Neural crest cell (in vitro differentiated cells): ENCODE data around the gene PRSS48. TPM values are rescaled to one million over a fixed set of nuclear protein-coding genes. Genes with fewer than 3 reads are reported as not detected.
"Not testable (repeated sequence)": the region's sequence is repeated elsewhere in the genome, so short reads cannot be mapped to it uniquely, and the experiment has no call there.

ENCODE experiments used
- DNase-seq: peaks from one replicate; pipeline ENCODE4 v3.0.0; 2021; ENCODE audit warnings: low read depth, mixed read lengths, low spot score
- H3K27ac Mint-ChIP-seq: one replicate; pipeline ENCODE4 v1.8.0; 2021; ENCODE audit warnings: mild to moderate bottlenecking, mixed read lengths; ENCODE audit not compliant: unreplicated experiment
- H3K27me3 Mint-ChIP-seq: 2 replicates; pipeline ENCODE4 v1.8.0; 2021; ENCODE audit warnings: low read depth, mild to moderate bottlenecking, mixed read lengths
- H3K36me3 Mint-ChIP-seq: 2 replicates; pipeline ENCODE4 v1.8.0; 2021; ENCODE audit warnings: low read depth, mild to moderate bottlenecking, mixed read lengths
- H3K4me1 Mint-ChIP-seq: 2 replicates; pipeline ENCODE4 v1.8.0; 2021; ENCODE audit warnings: mixed read lengths
- H3K4me3 Mint-ChIP-seq: one replicate; pipeline ENCODE4 v1.8.0; 2021; ENCODE audit warnings: mild to moderate bottlenecking, mixed read lengths
- H3K9me3 Mint-ChIP-seq: 2 replicates; pipeline ENCODE4 v1.8.0; 2021; ENCODE audit warnings: mixed read lengths
- total RNA-seq: library from RNA; stranded (reverse); gene quantifications from 2 replicates; pipeline ENCODE4 v1.2.1, GENCODE V29; 2021
- TF ChIP-seq, protein P1 (sequence below): fragments of 200-600 bp; sonication (generic); conservative IDR thresholded peaks from 2 replicates; pipeline ENCODE4 v1.5.0; 2021; ENCODE audit warnings: antibody characterized with exemption, mild to moderate bottlenecking

The PRSS48 gene
- total RNA-seq, 1 donor from 2014 or later, result not detected

DNA sequence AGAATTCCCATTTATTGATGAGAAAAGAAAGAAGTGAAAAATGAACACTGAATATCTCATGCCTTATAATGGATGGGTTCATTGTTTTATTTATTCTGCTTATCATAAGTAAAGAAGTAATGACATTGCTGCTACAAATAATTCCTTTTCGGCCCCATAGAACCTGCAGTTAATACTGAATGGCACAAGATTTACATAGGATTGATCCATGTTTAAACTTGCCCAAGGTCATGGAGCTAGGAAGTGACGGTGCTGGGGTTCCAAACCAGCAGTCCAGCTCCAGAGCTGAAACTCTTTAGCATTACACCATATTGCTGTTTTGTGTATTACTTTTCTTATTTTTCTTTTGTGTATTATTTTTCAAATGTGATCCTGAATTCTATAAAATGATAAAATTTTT, 30.2 kb upstream of the PRSS48 start:
- TF ChIP-seq, protein P1, sequence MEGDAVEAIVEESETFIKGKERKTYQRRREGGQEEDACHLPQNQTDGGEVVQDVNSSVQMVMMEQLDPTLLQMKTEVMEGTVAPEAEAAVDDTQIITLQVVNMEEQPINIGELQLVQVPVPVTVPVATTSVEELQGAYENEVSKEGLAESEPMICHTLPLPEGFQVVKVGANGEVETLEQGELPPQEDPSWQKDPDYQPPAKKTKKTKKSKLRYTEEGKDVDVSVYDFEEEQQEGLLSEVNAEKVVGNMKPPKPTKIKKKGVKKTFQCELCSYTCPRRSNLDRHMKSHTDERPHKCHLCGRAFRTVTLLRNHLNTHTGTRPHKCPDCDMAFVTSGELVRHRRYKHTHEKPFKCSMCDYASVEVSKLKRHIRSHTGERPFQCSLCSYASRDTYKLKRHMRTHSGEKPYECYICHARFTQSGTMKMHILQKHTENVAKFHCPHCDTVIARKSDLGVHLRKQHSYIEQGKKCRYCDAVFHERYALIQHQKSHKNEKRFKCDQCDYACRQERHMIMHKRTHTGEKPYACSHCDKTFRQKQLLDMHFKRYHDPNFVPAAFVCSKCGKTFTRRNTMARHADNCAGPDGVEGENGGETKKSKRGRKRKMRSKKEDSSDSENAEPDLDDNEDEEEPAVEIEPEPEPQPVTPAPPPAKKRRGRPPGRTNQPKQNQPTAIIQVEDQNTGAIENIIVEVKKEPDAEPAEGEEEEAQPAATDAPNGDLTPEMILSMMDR, result no peak
- Mint-ChIP-seq H3K27me3 (no peaks in the 10 kb centered on the region), H3K4me1 (peaks cover 19% of the 10 kb centered on the region)

DNA sequence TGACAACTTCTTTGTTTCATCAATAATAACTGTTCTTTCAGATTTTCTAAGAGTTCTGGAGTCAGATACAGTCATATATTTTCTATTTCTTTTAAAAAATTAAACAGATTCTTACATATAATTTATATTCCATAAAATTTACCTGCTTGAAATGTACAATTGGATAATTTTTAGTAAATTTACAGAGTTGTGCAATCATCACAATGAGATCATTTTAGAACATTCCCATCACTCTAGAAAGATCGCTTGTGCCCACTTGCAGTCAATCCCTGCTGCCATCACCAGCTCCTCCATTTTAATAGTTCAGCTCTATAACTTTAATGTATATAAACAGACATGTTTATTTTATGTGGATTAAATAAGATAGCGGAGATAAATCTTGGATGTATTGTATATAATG, 29.6 kb upstream of the PRSS48 start:
- Mint-ChIP-seq H3K27me3 (no peaks in the 10 kb centered on the region), H3K4me3 (no peak overlapping the region), H3K4me1 (peaks cover 15% of the 10 kb centered on the region), H3K27ac (no peak overlapping the region), H3K9me3 (no peaks in the 10 kb centered on the region), H3K36me3 (no peaks in the 10 kb centered on the region)
- DNase-seq, result no peak
- TF ChIP-seq, protein P1, result no peak

More for the DNA sequence above, 30.2 kb upstream of the PRSS48 start:
- no peak overlapping the region for H3K27ac Mint-ChIP-seq
- H3K9me3 Mint-ChIP-seq, result no peaks in the 10 kb centered on the region
- H3K36me3 Mint-ChIP-seq, result no peaks in the 10 kb centered on the region
- H3K4me3 Mint-ChIP-seq, result no peak overlapping the region
- DNase-seq, result no peak

DNA sequence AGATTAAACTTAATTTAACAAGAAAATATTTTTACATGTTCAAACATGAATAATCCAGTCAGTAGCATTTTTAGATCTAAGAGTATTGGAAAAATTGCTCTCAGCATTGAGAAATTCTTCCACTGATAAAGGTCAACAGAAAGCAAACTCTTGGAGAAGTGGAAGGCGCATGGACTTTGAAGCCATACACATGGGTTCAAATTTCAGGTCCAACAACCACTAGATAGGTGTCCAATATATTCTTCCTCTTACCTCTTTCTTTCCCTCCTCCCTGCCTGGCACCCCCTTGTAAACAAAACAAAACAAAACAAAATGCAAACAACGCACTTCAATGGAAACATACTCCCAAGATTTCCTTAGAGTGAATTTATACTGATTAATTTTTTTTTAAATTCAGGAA, 28.4 kb upstream of the PRSS48 start:
- TF ChIP-seq, protein P1, result no peak
- H3K9me3 Mint-ChIP-seq, result no peaks in the 10 kb centered on the region
- no peaks in the 10 kb centered on the region for H3K36me3 Mint-ChIP-seq
- H3K4me3 Mint-ChIP-seq, result no peak overlapping the region
- DNase-seq, result no peak
- H3K27me3 Mint-ChIP-seq, result no peaks in the 10 kb centered on the region
- no peak overlapping the region for H3K27ac Mint-ChIP-seq
- H3K4me1 Mint-ChIP-seq, result peaks cover 6% of the 10 kb centered on the region

DNA sequence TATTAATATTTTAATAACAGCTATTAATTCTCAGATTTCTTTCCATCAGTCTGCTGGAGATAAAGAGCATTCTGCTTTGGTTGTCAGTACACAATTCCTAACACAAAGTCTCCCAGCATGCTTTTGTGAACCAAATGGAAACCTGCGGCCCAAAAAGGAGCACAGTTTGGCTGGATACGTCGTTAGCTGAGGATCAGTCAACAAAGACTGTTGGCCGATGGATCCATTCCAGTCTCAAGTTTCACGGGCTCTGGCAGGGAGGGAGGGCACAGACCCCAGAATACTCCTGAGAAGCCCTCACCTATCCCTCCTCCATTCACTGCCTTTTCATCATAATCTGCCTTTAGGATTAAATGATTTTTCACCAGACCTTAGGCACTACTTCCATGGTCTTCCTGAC, 26.3 kb upstream of the PRSS48 start:
- no peak for DNase-seq
- Mint-ChIP-seq H3K4me3 (no peak overlapping the region), H3K36me3 (no peaks in the 10 kb centered on the region), H3K4me1 (peaks cover 4% of the 10 kb centered on the region), H3K27ac (no peak overlapping the region), H3K9me3 (no peaks in the 10 kb centered on the region), H3K27me3 (no peaks in the 10 kb centered on the region)
- TF ChIP-seq, protein P1, result no peak

DNA sequence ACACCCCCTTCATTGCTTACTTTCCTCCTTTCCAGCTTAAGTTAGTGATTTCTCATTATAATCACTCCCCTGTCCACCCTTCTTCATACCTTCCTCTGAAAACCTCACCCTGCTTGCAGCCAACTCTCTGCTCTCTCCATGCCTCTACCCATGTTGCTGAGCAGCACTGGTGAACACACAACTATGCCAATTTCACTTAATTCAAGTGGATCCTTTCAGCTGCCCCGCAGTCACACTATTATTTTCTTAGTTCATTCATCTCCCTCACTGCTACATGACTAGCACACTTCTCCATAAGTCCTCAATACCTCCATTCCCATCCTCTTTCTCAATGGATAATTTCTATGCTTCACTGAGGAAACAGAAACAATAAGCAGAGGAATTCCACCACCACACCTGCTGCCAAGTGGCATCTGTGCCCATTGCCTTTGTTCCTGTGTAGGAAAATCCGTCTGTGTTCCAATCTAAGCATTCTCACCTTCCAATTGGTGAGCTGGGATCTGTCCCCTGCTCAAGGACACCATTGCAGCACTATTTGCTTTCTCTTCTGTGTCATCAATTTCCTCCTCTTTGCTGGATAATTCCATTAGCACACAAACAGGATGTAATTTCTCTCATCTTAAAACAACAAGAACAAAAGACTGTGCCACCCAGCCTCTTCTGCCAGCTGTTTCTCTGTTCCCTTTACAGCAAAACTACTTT, 25.2 kb upstream of the PRSS48 start:
- Mint-ChIP-seq H3K4me1 (peaks cover 4% of the 10 kb centered on the region), H3K9me3 (no peaks in the 10 kb centered on the region), H3K27ac (no peak overlapping the region), H3K36me3 (peaks cover 3% of the 10 kb centered on the region), H3K27me3 (no peaks in the 10 kb centered on the region), H3K4me3 (no peak overlapping the region)
- TF ChIP-seq, protein P1, result no peak
- DNase-seq, result no peak

DNA sequence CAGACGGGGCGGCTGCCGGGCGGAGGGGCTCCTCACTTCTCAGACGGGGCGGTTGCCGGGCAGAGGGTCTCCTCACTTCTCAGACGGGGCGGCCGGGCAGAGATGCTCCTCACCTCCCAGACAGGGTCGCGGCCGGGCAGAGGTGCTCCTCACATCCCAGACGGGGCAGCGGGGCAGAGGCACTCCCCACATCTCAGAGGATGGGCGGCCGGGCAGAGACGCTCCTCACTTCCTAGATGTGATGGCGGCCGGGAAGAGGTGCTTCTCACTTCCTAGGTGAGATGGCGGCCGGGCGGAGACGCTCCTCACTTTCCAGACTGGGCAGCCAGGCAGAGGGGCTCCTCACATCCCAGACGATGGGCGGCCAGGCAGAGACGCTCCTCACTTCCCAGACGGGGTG, 21.7 kb upstream of the PRSS48 start:
- not testable (repeated sequence) for H3K27ac Mint-ChIP-seq, H3K4me3 Mint-ChIP-seq

DNA sequence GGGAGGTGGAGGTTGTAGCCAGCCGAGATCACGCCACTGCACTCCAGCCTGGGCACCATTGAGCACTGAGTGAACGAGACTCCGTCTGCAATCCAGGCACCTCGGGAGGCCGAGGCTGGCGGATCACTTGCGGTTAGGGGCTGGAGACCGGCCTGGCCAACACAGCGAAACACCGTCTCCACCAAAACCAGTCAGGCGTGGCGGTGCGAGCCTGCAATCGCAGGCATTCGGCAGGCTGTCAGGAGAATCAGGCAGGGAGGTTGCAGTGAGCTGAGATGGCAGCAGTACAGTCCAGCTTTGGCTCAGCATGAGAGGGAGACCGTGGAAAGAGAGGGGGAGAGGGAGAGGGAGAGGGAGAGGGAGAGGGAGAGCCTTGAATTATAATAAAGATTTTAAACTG, 21.3 kb upstream of the PRSS48 start:
- not testable (repeated sequence) for H3K4me3 Mint-ChIP-seq, H3K9me3 Mint-ChIP-seq, H3K27me3 Mint-ChIP-seq, H3K4me1 Mint-ChIP-seq, H3K27ac Mint-ChIP-seq, DNase-seq
- peaks cover 14% of the 10 kb centered on the region for H3K36me3 Mint-ChIP-seq

More for the DNA sequence above, 21.7 kb upstream of the PRSS48 start:
- H3K27me3 Mint-ChIP-seq, H3K9me3 Mint-ChIP-seq, H3K4me1 Mint-ChIP-seq, DNase-seq: not testable (repeated sequence)
- H3K36me3 Mint-ChIP-seq, result peaks cover 14% of the 10 kb centered on the region
